ENCODE measurements around the gene IP6K3. TPM values are rescaled to one million over a fixed set of nuclear protein-coding genes. Genes with fewer than 3 reads are reported as not detected.

IP6K3 gene
- total and polyA plus RNA-seq, 5 experiments from 2014 or later = not detected

- Mint-ChIP-seq H3K36me3 (peaks cover 5 to 76% (median 28%) of the 10 kb centered on the region in 3 donors), H3K27ac (peak overlapping the region in 7 of 10 donors; percentile 40 to 71 (median 56)), H3K4me3 (no peak overlapping the region), H3K4me1 (peaks cover 6 to 18% (median 13%) of the 10 kb centered on the region in 4 donors), H3K9me3 (no peaks in the 10 kb centered on the region), H3K27me3 (no peaks in the 10 kb centered on the region)
- ATAC-seq (no peak), DNase-seq (no peak)
- POLR2A ChIA-PET = interaction anchor here (1.3 kb wide), 1 partner anchor 11 kb away, joined by 5 read pairs; no protein-coding TSS in a partner anchor
Measured at GRCh38 chr6:33686225-33686924, 60.3 kb downstream of the IP6K3 start.

- peaks cover 5 to 77% (median 28%) of the 10 kb centered on the region in 3 donors for H3K36me3 Mint-ChIP-seq
- peak overlapping the region in 2 of 10 donors; percentile 43 to 69 for H3K27ac Mint-ChIP-seq
- H3K4me3 Mint-ChIP-seq = no peak overlapping the region
- POLR2A ChIA-PET = no interaction called here
- ATAC-seq = no peak
- H3K9me3 Mint-ChIP-seq = no peaks in the 10 kb centered on the region
- DNase-seq = no peak
- peaks cover 6 to 14% (median 11%) of the 10 kb centered on the region in 4 donors for H3K4me1 Mint-ChIP-seq
- no peaks in the 10 kb centered on the region for H3K27me3 Mint-ChIP-seq
Measured at GRCh38 chr6:33685411-33686224, 61.1 kb downstream of the IP6K3 start.

GRCh38 chr6:33684983-33685382 is 61.7 kb downstream of the IP6K3 start:
- Mint-ChIP-seq H3K4me3 (no peak overlapping the region), H3K27ac (peak overlapping the region in 3 of 10 donors; percentile 31 to 69 (median 33)), H3K27me3 (no peaks in the 10 kb centered on the region), H3K36me3 (peaks cover 5 to 81% (median 34%) of the 10 kb centered on the region in 3 donors), H3K9me3 (no peaks in the 10 kb centered on the region), H3K4me1 (peaks cover 6 to 14% (median 11%) of the 10 kb centered on the region in 4 donors)
- POLR2A ChIA-PET = no interaction called here
- DNase-seq = no peak
- no peak for ATAC-seq

GRCh38 chr6:33684428-33684896 is 62.2 kb downstream of the IP6K3 start:
- peaks cover 5 to 81% (median 34%) of the 10 kb centered on the region in 3 donors for H3K36me3 Mint-ChIP-seq
- H3K27ac Mint-ChIP-seq = peak overlapping the region in 4 of 10 donors; percentile 28 to 40 (median 32)
- POLR2A ChIA-PET = no interaction called here
- H3K4me3 Mint-ChIP-seq = no peak overlapping the region
- no peak for ATAC-seq
- peaks cover 4 to 14% (median 11%) of the 10 kb centered on the region in 4 donors for H3K4me1 Mint-ChIP-seq
- no peak for DNase-seq
- no peaks in the 10 kb centered on the region for H3K27me3 Mint-ChIP-seq
- no peaks in the 10 kb centered on the region for H3K9me3 Mint-ChIP-seq

DNA sequence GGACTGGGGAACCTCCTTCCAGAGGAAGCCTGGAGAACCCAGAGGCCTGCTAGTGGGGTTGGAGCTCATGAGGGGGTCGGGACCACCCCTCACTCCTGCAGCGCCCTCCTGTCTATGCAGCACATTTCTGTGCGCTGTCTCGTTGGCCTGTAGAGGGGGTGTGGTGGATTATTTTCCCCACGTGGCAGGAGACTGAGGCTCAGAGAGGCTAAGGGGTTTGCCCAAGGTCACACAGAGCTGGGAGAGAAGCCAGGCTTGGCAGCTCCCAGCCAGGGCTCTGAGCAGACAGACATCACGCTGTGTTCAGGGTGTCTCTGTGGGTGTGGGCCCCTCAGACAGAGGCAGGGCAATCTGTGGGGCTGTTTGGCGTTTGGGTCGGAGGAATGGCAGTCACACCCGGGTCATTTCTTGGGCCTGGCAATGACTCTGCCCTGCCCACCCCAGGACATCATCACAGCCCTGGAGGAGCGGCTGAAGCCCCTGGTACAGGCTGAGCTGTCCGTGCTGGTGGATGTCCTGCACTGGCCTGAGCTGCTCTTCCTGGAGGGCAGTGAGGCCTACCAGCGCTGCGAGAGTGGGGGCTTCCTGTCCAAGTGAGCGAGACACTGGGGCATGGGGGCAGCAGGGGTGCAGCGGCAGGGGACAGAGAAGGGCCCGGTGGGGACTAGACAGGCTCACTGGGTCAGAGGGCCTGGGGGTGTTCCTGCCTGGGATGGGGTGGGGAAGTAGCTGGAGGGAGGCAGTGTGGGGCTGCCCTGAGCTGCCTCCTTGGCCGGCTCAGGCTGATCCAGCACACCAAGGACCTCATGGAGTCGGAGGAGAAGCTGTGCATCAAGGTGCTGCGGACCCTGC is 62.9 kb downstream of the IP6K3 start:
- DNase-seq (no peak), ATAC-seq (no peak)
- peaks cover 5 to 79% (median 28%) of the 10 kb centered on the region in 3 donors for H3K36me3 Mint-ChIP-seq
- no peaks in the 10 kb centered on the region for H3K9me3 Mint-ChIP-seq
- H3K27ac Mint-ChIP-seq = peak overlapping the region in 4 of 10 donors; percentile 37 to 63 (median 59)
- POLR2A ChIA-PET = interaction anchor here (0.8 to 1.1 kb wide), 2 partner anchors 9 to 27 kb away, joined by 3 to 4 read pairs; partner anchors contain the start of gene UQCC2
- no peaks in the 10 kb centered on the region for H3K27me3 Mint-ChIP-seq
- H3K4me1 Mint-ChIP-seq = peaks cover 0 to 14% (median 11%) of the 10 kb centered on the region in 4 donors
- H3K4me3 Mint-ChIP-seq = peak overlapping the region in 1 of 10 donors; percentile 35

- Mint-ChIP-seq H3K9me3 (no peaks in the 10 kb centered on the region), H3K4me1 (peaks cover 0 to 14% (median 12%) of the 10 kb centered on the region in 4 donors), H3K27ac (peak overlapping the region in 4 of 10 donors; percentile 37 to 63 (median 49)), H3K27me3 (no peaks in the 10 kb centered on the region), H3K4me3 (peak overlapping the region in 3 of 10 donors; percentile 22 to 51 (median 35)), H3K36me3 (peaks cover 5 to 79% (median 27%) of the 10 kb centered on the region in 3 donors)
- POLR2A ChIA-PET = interaction anchor here (0.6 to 1.1 kb wide), 3 partner anchors 10 to 103 kb away, joined by 3 to 4 read pairs (median 3); partner anchors contain the start of gene UQCC2
- ATAC-seq = peak in 1 of 2 donors; percentile 38
- peak in 3 of 10 donors; percentile 14 to 25 (median 24) for DNase-seq
Measured at GRCh38 chr6:33683051-33683571, 63.6 kb downstream of the IP6K3 start.

- H3K4me1 Mint-ChIP-seq = peaks cover 2 to 14% (median 12%) of the 10 kb centered on the region in 4 donors
- no peak overlapping the region for H3K4me3 Mint-ChIP-seq
- POLR2A ChIA-PET = interaction anchor here (0.6 kb wide), 1 partner anchor 104 kb away, joined by 3 read pairs; no protein-coding TSS in a partner anchor
- DNase-seq (no peak), ATAC-seq (no peak)
- peak overlapping the region in 3 of 10 donors; percentile 38 to 68 (median 41) for H3K27ac Mint-ChIP-seq
- peaks cover 5 to 79% (median 28%) of the 10 kb centered on the region in 3 donors for H3K36me3 Mint-ChIP-seq
- H3K9me3 Mint-ChIP-seq = no peaks in the 10 kb centered on the region
- H3K27me3 Mint-ChIP-seq = no peaks in the 10 kb centered on the region
Measured at GRCh38 chr6:33682341-33682740, 64.4 kb downstream of the IP6K3 start.

DNA sequence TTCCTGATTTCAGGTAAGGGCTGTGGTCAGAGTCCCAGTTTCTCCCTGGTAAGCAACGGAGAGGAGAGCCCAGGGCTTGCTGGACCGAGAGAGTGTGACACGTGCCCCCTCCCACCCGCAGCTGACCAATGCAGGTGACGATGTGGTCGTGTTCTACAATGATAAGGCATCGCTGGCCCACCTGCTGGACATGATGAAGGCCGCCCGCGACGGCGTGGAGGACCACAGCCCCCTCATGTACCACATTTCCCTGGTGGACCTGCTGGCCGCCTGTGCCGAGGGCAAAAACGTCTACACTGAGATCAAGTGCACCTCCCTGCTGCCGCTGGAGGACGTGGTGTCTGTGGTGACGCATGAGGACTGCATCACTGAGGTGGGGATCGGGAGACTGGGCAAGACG is 66.9 kb downstream of the IP6K3 start:
- DNase-seq (no peak), ATAC-seq (no peak)
- H3K9me3 Mint-ChIP-seq = no peaks in the 10 kb centered on the region
- H3K27me3 Mint-ChIP-seq = no peaks in the 10 kb centered on the region
- peaks cover 2 to 14% (median 12%) of the 10 kb centered on the region in 4 donors for H3K4me1 Mint-ChIP-seq
- no peak overlapping the region for H3K4me3 Mint-ChIP-seq
- H3K27ac Mint-ChIP-seq = peak overlapping the region in 2 of 10 donors; percentile 45 to 57
- peaks cover 0 to 77% (median 28%) of the 10 kb centered on the region in 3 donors for H3K36me3 Mint-ChIP-seq
- POLR2A ChIA-PET = interaction anchor here (1.2 kb wide), 1 partner anchor 15 kb away, joined by 3 read pairs; no protein-coding TSS in a partner anchor

DNA sequence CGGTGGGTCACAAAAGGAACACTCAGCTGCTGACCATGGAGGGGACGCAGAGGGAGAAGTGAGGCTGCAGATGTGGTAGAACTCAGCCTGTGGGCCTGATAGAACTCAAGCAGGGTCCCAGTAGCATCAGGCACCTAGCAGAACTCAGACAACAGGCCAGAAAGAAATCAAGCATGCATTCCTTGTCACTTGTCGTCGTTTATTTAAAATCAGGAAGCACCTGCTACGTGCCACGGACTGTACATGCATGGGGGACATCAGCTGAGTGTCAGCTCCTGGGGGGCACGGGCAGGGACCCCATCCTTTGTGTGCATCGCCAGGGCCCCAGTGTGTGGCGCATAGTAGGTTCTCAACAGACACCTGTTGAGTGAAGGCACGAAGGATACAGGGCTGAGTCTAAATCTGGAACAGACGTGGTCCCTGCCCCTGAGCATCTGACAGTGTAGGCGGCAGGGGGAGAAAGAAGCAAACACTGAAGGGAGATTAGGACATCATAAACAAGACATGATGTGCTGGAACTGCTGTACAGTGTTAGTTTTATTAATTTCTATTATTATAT is 67.7 kb downstream of the IP6K3 start:
- Mint-ChIP-seq H3K9me3 (no peaks in the 10 kb centered on the region), H3K4me1 (peaks cover 2 to 14% (median 12%) of the 10 kb centered on the region in 4 donors), H3K27ac (no peak overlapping the region), H3K27me3 (no peaks in the 10 kb centered on the region), H3K36me3 (peaks cover 0 to 77% (median 29%) of the 10 kb centered on the region in 3 donors), H3K4me3 (no peak overlapping the region)
- ATAC-seq = no peak
- POLR2A ChIA-PET = interaction anchor here (1.2 kb wide), 1 partner anchor 16 kb away, joined by 3 read pairs; no protein-coding TSS in a partner anchor
- DNase-seq = no peak

DNA sequence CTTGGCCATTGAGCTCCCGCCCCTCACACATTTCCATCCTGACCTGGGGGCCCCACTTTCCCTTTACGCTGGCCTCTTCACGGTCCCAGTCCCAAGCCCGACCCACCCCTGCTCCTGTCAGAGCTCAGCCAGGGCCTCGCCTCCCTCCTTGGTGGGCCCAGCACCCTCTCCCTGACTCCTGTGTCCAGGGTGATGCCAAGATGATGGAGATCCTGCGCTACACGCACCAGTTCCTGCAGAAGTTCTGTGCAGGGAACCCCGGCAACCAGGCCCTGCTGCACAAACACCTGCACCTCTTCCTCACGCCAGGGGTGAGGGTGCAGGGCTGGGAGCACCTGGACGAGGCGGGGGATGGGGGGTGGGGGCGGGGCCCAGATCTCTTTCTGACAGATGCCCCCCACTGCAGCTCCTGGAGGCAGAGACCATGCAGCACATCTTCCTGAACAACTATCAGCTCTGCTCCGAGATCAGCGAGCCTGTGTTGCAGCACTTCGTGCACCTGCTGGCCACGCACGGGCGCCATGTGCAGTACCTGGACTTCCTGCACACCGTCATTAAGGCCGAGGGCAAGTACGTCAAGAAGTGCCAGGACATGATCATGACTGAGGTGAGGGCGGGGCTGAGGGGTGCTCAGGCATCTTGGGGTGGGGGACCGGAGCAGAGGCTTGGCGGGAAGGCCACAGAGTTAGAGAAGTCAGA is 68.3 kb downstream of the IP6K3 start:
- DNase-seq = no peak
- no peak overlapping the region for H3K4me3 Mint-ChIP-seq
- no peaks in the 10 kb centered on the region for H3K9me3 Mint-ChIP-seq
- H3K36me3 Mint-ChIP-seq = peaks cover 0 to 75% (median 27%) of the 10 kb centered on the region in 3 donors
- H3K27me3 Mint-ChIP-seq = no peaks in the 10 kb centered on the region
- H3K4me1 Mint-ChIP-seq = peaks cover 2 to 10% (median 8%) of the 10 kb centered on the region in 4 donors
- POLR2A ChIA-PET = no interaction called here
- no peak for ATAC-seq
- H3K27ac Mint-ChIP-seq = peak overlapping the region in 3 of 10 donors; percentile 3 to 56 (median 4)

DNA sequence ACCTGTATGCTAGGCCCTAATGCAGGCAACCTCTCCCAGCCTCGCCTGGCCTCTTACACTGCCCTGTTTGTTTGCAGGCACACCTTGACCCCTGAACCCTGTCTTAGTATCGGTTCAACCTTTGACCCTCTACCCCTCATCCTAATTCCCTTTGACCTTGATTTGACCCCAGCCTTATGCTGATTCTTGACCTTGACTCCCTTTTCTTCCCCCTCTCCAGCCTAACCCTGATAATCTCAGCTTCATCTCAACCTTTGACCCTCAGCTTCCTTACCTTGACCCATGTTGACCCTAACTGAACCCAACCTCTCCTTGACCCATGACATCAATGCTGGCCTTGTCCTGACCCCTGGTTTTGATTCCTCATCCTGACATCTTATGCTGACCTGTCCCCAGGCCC is 69.0 kb downstream of the IP6K3 start:
- no peak for ATAC-seq
- Mint-ChIP-seq H3K27ac (peak overlapping the region in 3 of 10 donors; percentile 3 to 56 (median 41)), H3K27me3 (no peaks in the 10 kb centered on the region), H3K4me3 (no peak overlapping the region), H3K36me3 (peaks cover 0 to 75% (median 26%) of the 10 kb centered on the region in 3 donors), H3K9me3 (no peaks in the 10 kb centered on the region), H3K4me1 (peaks cover 2 to 4% (median 3%) of the 10 kb centered on the region in 4 donors)
- POLR2A ChIA-PET = no interaction called here
- no peak for DNase-seq
